Glutamatergic neuron (in vitro differentiated cells): ENCODE data around the gene ALDH1A2. TPM values are rescaled to one million over a fixed set of nuclear protein-coding genes. Genes with fewer than 3 reads are reported as not detected.
"Not testable (repeated sequence)": the region's sequence is repeated elsewhere in the genome, so short reads cannot be mapped to it uniquely, and the experiment has no call there.

Experiments used
- DNase-seq: peaks from one replicate; pipeline ENCODE4 v3.0.0; 2022
- H3K27ac Mint-ChIP-seq: one replicate; pipeline ENCODE4 v1.8.0; 2020; ENCODE audit warnings: mild to moderate bottlenecking, mixed read lengths, inconsistent platforms; ENCODE audit not compliant: unreplicated experiment
- H3K27me3 Mint-ChIP-seq: one replicate; pipeline ENCODE4 v1.8.0; 2020; ENCODE audit warnings: mild to moderate bottlenecking, moderate library complexity, mixed read lengths, inconsistent platforms; ENCODE audit not compliant: unreplicated experiment
- H3K36me3 Mint-ChIP-seq: one replicate; pipeline ENCODE4 v1.8.0; 2020; ENCODE audit warnings: mild to moderate bottlenecking, mixed read lengths, inconsistent platforms; ENCODE audit not compliant: unreplicated experiment
- H3K4me1 Mint-ChIP-seq: one replicate; pipeline ENCODE4 v1.8.0; 2020; ENCODE audit warnings: mild to moderate bottlenecking, low read depth, mixed read lengths, inconsistent platforms; ENCODE audit not compliant: unreplicated experiment
- H3K4me3 Mint-ChIP-seq: one replicate; pipeline ENCODE4 v1.8.0; 2020; ENCODE audit warnings: mild to moderate bottlenecking, mixed read lengths, inconsistent platforms; ENCODE audit not compliant: unreplicated experiment
- H3K9me3 Mint-ChIP-seq: one replicate; pipeline ENCODE4 v1.8.0; 2020; ENCODE audit warnings: mild to moderate bottlenecking, moderate library complexity, mixed read lengths, inconsistent platforms; ENCODE audit not compliant: unreplicated experiment
- total RNA-seq: library from RNA; stranded (reverse); fragmentation: NEBNext Ultra II Directional; extraction: Animal tissue kit (Norgen Biotek cat#: 25700); gene quantifications from one replicate; pipeline ENCODE4 v1.2.1, GENCODE V29; 2021; ENCODE audit not compliant: unreplicated experiment
- TF ChIP-seq, protein P1 (sequence below): fragments of 200-600 bp; sonication (generic); IDR thresholded peaks from one replicate; pipeline ENCODE4 v1.5.0; 2021; ENCODE audit not compliant: partially characterized antibody, unreplicated experiment

ALDH1A2 gene
- total RNA-seq, 1 donor from 2014 or later, result not detected

DNA sequence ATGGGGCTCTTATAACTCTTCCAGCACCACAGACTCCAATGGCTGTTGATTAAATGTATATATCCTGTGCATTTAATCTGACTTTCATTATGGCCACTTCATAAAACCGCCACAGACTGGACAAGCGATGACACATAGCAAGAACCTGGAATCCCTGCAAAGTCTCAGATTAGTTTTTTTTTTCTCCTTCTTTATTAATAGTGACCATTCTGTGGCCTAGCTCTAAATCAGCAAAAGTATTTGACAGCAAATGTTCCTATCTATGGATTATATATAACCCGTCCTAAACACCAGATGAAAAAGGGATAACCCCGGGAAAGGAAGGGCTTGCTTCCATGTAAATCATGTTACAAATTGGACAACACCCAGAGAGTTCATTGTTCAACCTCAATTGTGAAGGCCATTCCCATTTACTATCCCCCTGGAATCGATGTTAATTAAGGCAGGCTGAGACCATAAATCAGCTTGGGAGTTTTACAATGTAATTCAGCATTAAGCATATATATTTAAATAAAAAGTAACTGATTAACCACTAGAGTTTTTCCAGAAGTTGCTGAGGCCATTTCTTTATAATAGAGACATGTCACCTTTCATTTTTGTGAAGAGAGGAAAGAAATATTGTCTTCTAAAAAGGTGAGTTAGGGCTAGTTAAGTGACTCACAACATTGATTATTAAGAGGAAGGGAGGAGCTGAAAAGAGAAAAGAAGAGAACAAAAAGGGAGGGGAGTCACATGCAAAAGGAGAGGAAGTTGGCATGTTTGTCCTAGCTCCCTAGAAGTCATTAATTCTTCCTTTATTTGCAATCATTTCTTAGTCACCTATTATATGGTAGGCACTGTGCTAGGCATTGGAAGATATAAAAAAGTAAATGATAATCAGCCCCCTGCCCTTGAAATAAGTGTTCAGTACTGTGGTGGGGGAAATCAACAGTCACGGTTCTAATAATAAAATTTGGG, 26.2 kb downstream of the ALDH1A2 start:
- no peaks in the 10 kb centered on the region for H3K27me3 Mint-ChIP-seq
- H3K27ac Mint-ChIP-seq, result no peak overlapping the region
- no peaks in the 10 kb centered on the region for H3K36me3 Mint-ChIP-seq
- TF ChIP-seq, protein P1, sequence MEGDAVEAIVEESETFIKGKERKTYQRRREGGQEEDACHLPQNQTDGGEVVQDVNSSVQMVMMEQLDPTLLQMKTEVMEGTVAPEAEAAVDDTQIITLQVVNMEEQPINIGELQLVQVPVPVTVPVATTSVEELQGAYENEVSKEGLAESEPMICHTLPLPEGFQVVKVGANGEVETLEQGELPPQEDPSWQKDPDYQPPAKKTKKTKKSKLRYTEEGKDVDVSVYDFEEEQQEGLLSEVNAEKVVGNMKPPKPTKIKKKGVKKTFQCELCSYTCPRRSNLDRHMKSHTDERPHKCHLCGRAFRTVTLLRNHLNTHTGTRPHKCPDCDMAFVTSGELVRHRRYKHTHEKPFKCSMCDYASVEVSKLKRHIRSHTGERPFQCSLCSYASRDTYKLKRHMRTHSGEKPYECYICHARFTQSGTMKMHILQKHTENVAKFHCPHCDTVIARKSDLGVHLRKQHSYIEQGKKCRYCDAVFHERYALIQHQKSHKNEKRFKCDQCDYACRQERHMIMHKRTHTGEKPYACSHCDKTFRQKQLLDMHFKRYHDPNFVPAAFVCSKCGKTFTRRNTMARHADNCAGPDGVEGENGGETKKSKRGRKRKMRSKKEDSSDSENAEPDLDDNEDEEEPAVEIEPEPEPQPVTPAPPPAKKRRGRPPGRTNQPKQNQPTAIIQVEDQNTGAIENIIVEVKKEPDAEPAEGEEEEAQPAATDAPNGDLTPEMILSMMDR, result no peak
- H3K4me3 Mint-ChIP-seq, result no peak overlapping the region
- H3K4me1 Mint-ChIP-seq, result peaks cover 4% of the 10 kb centered on the region
- no peak for DNase-seq
- H3K9me3 Mint-ChIP-seq, result no peaks in the 10 kb centered on the region

DNA sequence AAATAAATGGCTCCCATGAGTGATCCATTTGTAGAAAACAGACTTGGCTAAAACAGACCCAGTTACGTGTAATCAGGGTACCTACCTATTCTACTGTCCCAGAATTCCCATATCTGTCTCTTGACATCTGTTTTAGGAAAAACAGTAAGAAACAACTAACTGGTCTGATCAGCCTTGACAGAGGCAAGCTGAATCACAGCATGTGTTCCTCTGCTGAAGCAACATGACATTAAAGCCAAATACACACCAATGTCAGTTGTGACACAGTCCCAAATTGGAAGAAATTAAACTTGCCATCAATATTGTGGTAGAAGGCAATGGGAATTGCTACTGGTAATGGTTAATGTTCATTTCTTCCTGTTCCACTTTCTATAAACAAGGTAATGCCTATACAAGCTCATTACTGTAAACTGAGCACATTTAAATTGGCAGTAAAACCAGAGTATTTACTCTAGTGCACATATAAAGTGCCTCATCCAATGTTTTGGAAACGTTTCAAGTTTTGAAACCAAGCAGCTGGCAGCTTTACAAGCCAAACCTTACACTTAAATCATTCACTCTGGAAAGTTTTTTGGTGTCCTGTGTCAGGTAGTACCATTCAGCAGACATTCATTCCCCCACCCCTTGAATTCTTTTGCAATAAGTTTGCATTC, 27.0 kb downstream of the ALDH1A2 start:
- DNase-seq, result no peak
- TF ChIP-seq, protein P1, result no peak
- peaks cover 4% of the 10 kb centered on the region for H3K4me1 Mint-ChIP-seq
- H3K9me3 Mint-ChIP-seq, result no peaks in the 10 kb centered on the region
- no peak overlapping the region for H3K4me3 Mint-ChIP-seq
- no peak overlapping the region for H3K27ac Mint-ChIP-seq
- H3K36me3 Mint-ChIP-seq, result no peaks in the 10 kb centered on the region
- H3K27me3 Mint-ChIP-seq, result no peaks in the 10 kb centered on the region

DNA sequence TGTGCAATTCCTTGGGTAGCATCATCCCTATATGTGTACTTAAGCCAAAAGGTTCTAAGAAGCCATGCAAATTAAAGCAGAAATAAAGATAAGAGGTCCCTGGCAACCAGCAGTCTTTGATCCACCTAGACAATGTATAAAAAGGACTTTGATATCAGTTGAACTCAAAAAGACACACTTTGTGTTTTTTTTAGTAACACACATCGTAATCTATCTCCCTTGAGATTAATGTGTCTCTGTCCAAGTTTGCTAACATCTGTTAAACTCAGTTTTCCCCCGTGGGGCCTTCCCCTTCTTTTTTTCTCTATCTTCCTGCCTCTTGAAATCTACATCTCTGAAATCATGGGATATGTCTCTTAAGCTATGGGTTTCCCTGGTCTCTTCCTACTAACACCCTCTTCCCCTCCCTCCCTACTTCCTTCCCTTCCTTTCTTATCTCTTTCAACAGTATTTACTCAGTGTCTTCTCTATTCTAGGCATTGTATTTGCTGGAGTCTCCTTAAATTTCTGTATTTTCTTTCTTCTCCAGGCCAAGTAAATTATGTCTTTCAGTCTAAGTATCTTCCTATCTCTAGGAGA, 27.7 kb downstream of the ALDH1A2 start:
- no peak for DNase-seq
- peaks cover 4% of the 10 kb centered on the region for H3K4me1 Mint-ChIP-seq
- H3K36me3 Mint-ChIP-seq, result no peaks in the 10 kb centered on the region
- TF ChIP-seq, protein P1, result no peak
- no peaks in the 10 kb centered on the region for H3K9me3 Mint-ChIP-seq
- no peak overlapping the region for H3K27ac Mint-ChIP-seq
- H3K4me3 Mint-ChIP-seq, result no peak overlapping the region
- no peaks in the 10 kb centered on the region for H3K27me3 Mint-ChIP-seq

DNA sequence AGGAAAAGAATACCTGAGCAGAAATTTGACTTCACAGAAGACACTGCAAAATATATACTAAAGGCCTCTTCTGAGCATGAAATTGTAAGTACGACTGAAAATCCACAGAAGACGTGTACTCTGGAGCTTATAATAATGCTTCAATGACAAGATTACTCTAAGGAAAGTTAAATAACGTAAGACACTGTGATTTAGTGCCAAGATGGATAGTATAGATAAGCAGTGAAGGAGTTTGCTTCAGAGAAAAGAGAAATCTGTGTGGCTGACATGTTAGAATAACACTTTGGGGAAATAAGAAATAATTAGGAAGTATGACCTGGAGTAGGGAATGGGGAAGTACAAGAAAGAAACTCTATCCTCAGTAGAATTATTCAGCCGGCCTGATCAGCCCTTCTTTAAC, 28.9 kb downstream of the ALDH1A2 start:
- no peak for DNase-seq
- Mint-ChIP-seq H3K4me1 (peaks cover 4% of the 10 kb centered on the region), H3K9me3 (no peaks in the 10 kb centered on the region), H3K36me3 (no peaks in the 10 kb centered on the region), H3K4me3 (no peak overlapping the region), H3K27ac (no peak overlapping the region), H3K27me3 (no peaks in the 10 kb centered on the region)
- TF ChIP-seq, protein P1, result no peak

DNA sequence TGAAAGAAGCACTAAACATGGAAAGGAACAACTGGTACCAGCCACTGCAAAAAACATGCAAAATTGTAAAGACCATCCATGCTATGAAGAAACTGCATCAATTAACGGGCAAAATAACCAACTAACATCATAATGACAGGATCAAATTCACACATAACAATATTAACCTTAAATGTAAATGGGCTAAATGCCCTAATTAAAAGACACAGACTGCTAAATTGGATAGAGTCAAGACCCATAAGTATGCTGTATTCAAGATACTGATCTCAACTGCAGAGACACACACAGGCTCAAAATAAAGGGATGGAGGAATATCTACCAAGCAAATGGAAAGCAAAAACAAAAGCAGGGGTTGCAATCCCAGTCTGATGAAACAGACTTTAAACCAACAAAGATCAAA, 37.1 kb downstream of the ALDH1A2 start:
- Mint-ChIP-seq H3K9me3 (peaks cover 11% of the 10 kb centered on the region), H3K36me3 (peaks cover 27% of the 10 kb centered on the region)
- H3K4me1 Mint-ChIP-seq, DNase-seq, H3K27me3 Mint-ChIP-seq, H3K27ac Mint-ChIP-seq, H3K4me3 Mint-ChIP-seq: not testable (repeated sequence)
